RPMI7951 (cell line): ENCODE results near the gene AMZ2. TPM values are rescaled to one million over a fixed set of nuclear protein-coding genes. Genes with fewer than 3 reads are reported as not detected.
"Not testable (repeated sequence)": the region's sequence is repeated elsewhere in the genome, so short reads cannot be mapped to it uniquely, and the experiment has no call there.

ENCODE experiments used
- DNase-seq: peaks from one replicate; pipeline ENCODE4 v3.0.0-alpha.2; 2012; ENCODE audit warnings: low read depth
- total RNA-seq: library from RNA; depleted of rRNA; stranded (reverse); fragments of >200 nt; shearing (Covaris generic); gene quantifications from 2 replicates; pipeline ENCODE4 v1.2.3, GENCODE V29; 2014

AMZ2 gene
- total RNA-seq, 1 experiment from 2014 or later = 92.5 TPM

- not testable (repeated sequence) for DNase-seq
These were observed 27.1 kb upstream of the AMZ2 start for GRCh38 chr17:68220786-68221185.

- DNase-seq = no peak
These were observed 26.1 kb upstream of the AMZ2 start for GRCh38 chr17:68221786-68222185.

- no peak for DNase-seq
These were observed 25.2 kb upstream of the AMZ2 start for GRCh38 chr17:68222606-68223005.

GRCh38 chr17:68225055-68225454 lies 22.8 kb upstream of the AMZ2 start:
- DNase-seq = not testable (repeated sequence)

GRCh38 chr17:68228039-68228680 lies 19.7 kb upstream of the AMZ2 start:
- not testable (repeated sequence) for DNase-seq

GRCh38 chr17:68228817-68229570 lies 18.8 kb upstream of the AMZ2 start:
- DNase-seq = no peak

GRCh38 chr17:68229619-68230018 lies 18.2 kb upstream of the AMZ2 start:
- no peak for DNase-seq

GRCh38 chr17:68231131-68231530 lies 16.7 kb upstream of the AMZ2 start:
- peak; percentile 46 for DNase-seq

- DNase-seq = no peak
These were observed 16.3 kb upstream of the AMZ2 start for GRCh38 chr17:68231541-68231940.

- peak; percentile 68 for DNase-seq
These were observed 15.1 kb upstream of the AMZ2 start for GRCh38 chr17:68232741-68233140.

- peak; percentile 87 for DNase-seq
These were observed 13.0 kb upstream of the AMZ2 start for GRCh38 chr17:68234726-68235335.

- DNase-seq = peak; percentile 7
These were observed 12.5 kb upstream of the AMZ2 start for GRCh38 chr17:68235336-68235791.

GRCh38 chr17:68237369-68238163 lies 10.3 kb upstream of the AMZ2 start:
- not testable (repeated sequence) for DNase-seq

GRCh38 chr17:68238164-68238870 lies 9.5 kb upstream of the AMZ2 start:
- no peak for DNase-seq

GRCh38 chr17:68238871-68239253 lies 9.0 kb upstream of the AMZ2 start:
- DNase-seq = no peak

GRCh38 chr17:68239632-68240366 lies 8.0 kb upstream of the AMZ2 start:
- DNase-seq = no peak

GRCh38 chr17:68246271-68247028 lies 1.4 kb upstream of the AMZ2 start:
- no peak for DNase-seq

- DNase-seq = peak; percentile 55
These were observed 469 bp downstream of the AMZ2 start for GRCh38 chr17:68248199-68248825.

- peak; percentile 14 for DNase-seq
These were observed 1.0 kb downstream of the AMZ2 start for GRCh38 chr17:68248891-68249290.
